GM23338 (cell line): ENCODE results near the gene TRIM67. TPM values are rescaled to one million over a fixed set of nuclear protein-coding genes. Genes with fewer than 3 reads are reported as not detected.
A peak's percentile ranks its signal among the peaks of the same experiment; 100 is the strongest.

Source experiments
- ATAC-seq: fragments of 200-7000 bp; cut with Tn5 transposase; 3 replicates; pipeline ENCODE4 v1.9.1; 2020
- DNase-seq: peaks from one replicate; pipeline ENCODE4 v3.0.0-alpha.2; 2015; ENCODE audit warnings: low spot score
- H2AFZ ChIP-seq: fragments of 200-600 bp; sonication (generic); 2 replicates; pipeline ENCODE4 v1.8.0; 2016; ENCODE audit warnings: antibody characterized with exemption, mild to moderate bottlenecking, moderate library complexity
- H3F3A ChIP-seq: fragments of 200-600 bp; sonication (generic); replicated peaks from 2 replicates; pipeline ENCODE4 v1.8.0; 2017; ENCODE audit warnings: antibody characterized with exemption, mixed run types, low read depth
- H3K27ac ChIP-seq: fragments of 200-600 bp; sonication (generic); 2 replicates; pipeline ENCODE4 v1.6.1; 2016; ENCODE audit warnings: low read depth
- H3K27me3 ChIP-seq: fragments of 200-600 bp; sonication (generic); 2 replicates; pipeline ENCODE4 v1.8.0; 2016; ENCODE audit warnings: mild to moderate bottlenecking, mixed run types, moderate library complexity; ENCODE audit not compliant: insufficient read depth
- H3K36me3 ChIP-seq: fragments of 200-600 bp; sonication (generic); 2 replicates; pipeline ENCODE4 v1.8.0; 2016; ENCODE audit warnings: mild to moderate bottlenecking; ENCODE audit not compliant: insufficient read depth
- H3K4me1 ChIP-seq: fragments of 200-600 bp; sonication (generic); 2 replicates; pipeline ENCODE4 v1.8.0; 2016; ENCODE audit warnings: mild to moderate bottlenecking, moderate library complexity; ENCODE audit not compliant: insufficient read depth
- H3K4me2 ChIP-seq: fragments of 200-600 bp; sonication (generic); 2 replicates; pipeline ENCODE4 v1.7.1; 2017; ENCODE audit warnings: mixed run types
- H3K4me3 ChIP-seq: fragments of 200-600 bp; sonication (generic); 2 replicates; pipeline ENCODE4 v1.6.1; 2016; ENCODE audit warnings: mixed run types
- H3K79me2 ChIP-seq: fragments of 200-600 bp; sonication (generic); replicated peaks from 2 replicates; pipeline ENCODE4 v1.8.0; 2017; ENCODE audit warnings: mild to moderate bottlenecking; ENCODE audit not compliant: insufficient read depth
- H3K9me2 ChIP-seq: fragments of 200-600 bp; sonication (generic); 2 replicates; pipeline ENCODE4 v1.8.0; 2017; ENCODE audit not compliant: insufficient read depth
- H4K20me1 ChIP-seq: fragments of 200-600 bp; sonication (generic); replicated peaks from 2 replicates; pipeline ENCODE4 v1.8.0; 2017; ENCODE audit warnings: mild to moderate bottlenecking; ENCODE audit not compliant: insufficient read depth
- H3K27ac Mint-ChIP-seq: 2 replicates; pipeline ENCODE4 v1.8.0; 2020; ENCODE audit warnings: inconsistent platforms, mild to moderate bottlenecking, moderate library complexity, mixed read lengths
- H3K27me3 Mint-ChIP-seq: 3 replicates; pipeline ENCODE4 v1.8.0; 2022; ENCODE audit warnings: low read depth, mild to moderate bottlenecking, moderate library complexity, mixed read lengths, inconsistent platforms; ENCODE audit not compliant: insufficient read depth, poor library complexity
- H3K36me3 Mint-ChIP-seq: 3 replicates; pipeline ENCODE4 v1.8.0; 2021; ENCODE audit warnings: low read depth, mild to moderate bottlenecking, inconsistent platforms, moderate library complexity, mixed read lengths
- H3K4me1 Mint-ChIP-seq: 3 replicates; pipeline ENCODE4 v1.8.0; 2020; ENCODE audit warnings: mild to moderate bottlenecking, inconsistent platforms, mixed read lengths
- H3K4me3 Mint-ChIP-seq: 3 replicates; pipeline ENCODE4 v1.8.0; 2021; ENCODE audit warnings: moderate library complexity, mild to moderate bottlenecking, inconsistent platforms, mixed read lengths
- H3K9me3 Mint-ChIP-seq: 3 replicates; pipeline ENCODE4 v1.8.0; 2020; ENCODE audit warnings: moderate library complexity, mild to moderate bottlenecking, inconsistent platforms, mixed read lengths
- EZH2 ChIP-seq: fragments of 200-600 bp; sonication (generic); IDR thresholded peaks from one replicate; pipeline ENCODE4 v1.8.0; 2017; ENCODE audit warnings: antibody characterized with exemption, mild to moderate bottlenecking, low read depth; ENCODE audit not compliant: unreplicated experiment
- STAT1 ChIP-seq: IDR thresholded peaks from one replicate; pipeline ENCODE4 v1.6.1; 2016; ENCODE audit warnings: antibody characterized with exemption; ENCODE audit not compliant: unreplicated experiment
- ZNF331 ChIP-seq: fragments of 250-450 bp; sonication (Bioruptor Pico); IDR thresholded peaks from 2 replicates; pipeline ENCODE4 v1.5.0; 2020; ENCODE audit warnings: low read depth, mild to moderate bottlenecking, moderate library complexity
- polyA plus RNA-seq: library from polyadenylated mRNA; unstranded; fragments of >200 nt; fragmentation: Nextera tagmentation; extraction: Ambion mirVana; gene quantifications from 2 replicates; pipeline ENCODE4 v1.2.1, GENCODE V29; 2016
- total RNA-seq: library from RNA; depleted of rRNA; stranded (reverse); fragments of >200 nt; shearing (Covaris generic); gene quantifications from 2 replicates; pipeline ENCODE4 v1.2.3, GENCODE V29; 2014
- TF ChIP-seq, protein P1 (sequence below): IDR thresholded peaks from 2 replicates; pipeline ENCODE4 v1.6.1; 2016; ENCODE audit warnings: antibody characterized with exemption
- TF ChIP-seq, protein P2 (sequence below): IDR thresholded peaks from one replicate; pipeline ENCODE4 v1.6.1; 2018; ENCODE audit warnings: antibody characterized with exemption; ENCODE audit not compliant: unreplicated experiment
- TF ChIP-seq, protein P3 (sequence below): fragments of 250-450 bp; sonication (Bioruptor Pico); IDR thresholded peaks from 2 replicates; pipeline ENCODE4 v1.5.0; 2020; ENCODE audit warnings: mild to moderate bottlenecking, moderate library complexity

Gene TRIM67
- total and polyA plus RNA-seq, 2 experiments from 2014 or later = 0.03 TPM; not detected in 1

DNA sequence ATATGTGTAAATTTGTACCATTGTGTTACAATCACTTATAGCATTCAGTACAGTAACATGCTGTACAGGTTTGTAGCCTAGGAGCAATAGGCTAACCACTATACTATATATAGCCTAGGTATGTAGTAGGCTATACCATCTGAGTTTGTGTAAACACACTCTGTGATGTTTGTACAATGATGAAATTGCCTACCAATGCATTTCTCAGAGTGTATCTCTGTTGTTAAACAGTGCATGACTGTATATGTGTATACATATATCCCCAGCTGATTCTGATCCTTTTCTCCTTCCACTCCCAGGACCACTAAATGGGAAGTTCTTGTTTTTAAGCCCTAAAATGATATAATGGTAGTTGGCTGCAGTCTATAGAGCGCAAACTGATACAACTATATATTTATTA lies 86.9 kb downstream of the TRIM67 start (continued):
- TF ChIP-seq EZH2 (no peak), ZNF331 (CRISPR knock-in tag) (no peak), STAT1 (no peak)
- TF ChIP-seq, protein P1, sequence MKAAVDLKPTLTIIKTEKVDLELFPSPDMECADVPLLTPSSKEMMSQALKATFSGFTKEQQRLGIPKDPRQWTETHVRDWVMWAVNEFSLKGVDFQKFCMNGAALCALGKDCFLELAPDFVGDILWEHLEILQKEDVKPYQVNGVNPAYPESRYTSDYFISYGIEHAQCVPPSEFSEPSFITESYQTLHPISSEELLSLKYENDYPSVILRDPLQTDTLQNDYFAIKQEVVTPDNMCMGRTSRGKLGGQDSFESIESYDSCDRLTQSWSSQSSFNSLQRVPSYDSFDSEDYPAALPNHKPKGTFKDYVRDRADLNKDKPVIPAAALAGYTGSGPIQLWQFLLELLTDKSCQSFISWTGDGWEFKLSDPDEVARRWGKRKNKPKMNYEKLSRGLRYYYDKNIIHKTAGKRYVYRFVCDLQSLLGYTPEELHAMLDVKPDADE = no peak
- TF ChIP-seq, protein P2, sequence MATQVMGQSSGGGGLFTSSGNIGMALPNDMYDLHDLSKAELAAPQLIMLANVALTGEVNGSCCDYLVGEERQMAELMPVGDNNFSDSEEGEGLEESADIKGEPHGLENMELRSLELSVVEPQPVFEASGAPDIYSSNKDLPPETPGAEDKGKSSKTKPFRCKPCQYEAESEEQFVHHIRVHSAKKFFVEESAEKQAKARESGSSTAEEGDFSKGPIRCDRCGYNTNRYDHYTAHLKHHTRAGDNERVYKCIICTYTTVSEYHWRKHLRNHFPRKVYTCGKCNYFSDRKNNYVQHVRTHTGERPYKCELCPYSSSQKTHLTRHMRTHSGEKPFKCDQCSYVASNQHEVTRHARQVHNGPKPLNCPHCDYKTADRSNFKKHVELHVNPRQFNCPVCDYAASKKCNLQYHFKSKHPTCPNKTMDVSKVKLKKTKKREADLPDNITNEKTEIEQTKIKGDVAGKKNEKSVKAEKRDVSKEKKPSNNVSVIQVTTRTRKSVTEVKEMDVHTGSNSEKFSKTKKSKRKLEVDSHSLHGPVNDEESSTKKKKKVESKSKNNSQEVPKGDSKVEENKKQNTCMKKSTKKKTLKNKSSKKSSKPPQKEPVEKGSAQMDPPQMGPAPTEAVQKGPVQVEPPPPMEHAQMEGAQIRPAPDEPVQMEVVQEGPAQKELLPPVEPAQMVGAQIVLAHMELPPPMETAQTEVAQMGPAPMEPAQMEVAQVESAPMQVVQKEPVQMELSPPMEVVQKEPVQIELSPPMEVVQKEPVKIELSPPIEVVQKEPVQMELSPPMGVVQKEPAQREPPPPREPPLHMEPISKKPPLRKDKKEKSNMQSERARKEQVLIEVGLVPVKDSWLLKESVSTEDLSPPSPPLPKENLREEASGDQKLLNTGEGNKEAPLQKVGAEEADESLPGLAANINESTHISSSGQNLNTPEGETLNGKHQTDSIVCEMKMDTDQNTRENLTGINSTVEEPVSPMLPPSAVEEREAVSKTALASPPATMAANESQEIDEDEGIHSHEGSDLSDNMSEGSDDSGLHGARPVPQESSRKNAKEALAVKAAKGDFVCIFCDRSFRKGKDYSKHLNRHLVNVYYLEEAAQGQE = no peak

DNA sequence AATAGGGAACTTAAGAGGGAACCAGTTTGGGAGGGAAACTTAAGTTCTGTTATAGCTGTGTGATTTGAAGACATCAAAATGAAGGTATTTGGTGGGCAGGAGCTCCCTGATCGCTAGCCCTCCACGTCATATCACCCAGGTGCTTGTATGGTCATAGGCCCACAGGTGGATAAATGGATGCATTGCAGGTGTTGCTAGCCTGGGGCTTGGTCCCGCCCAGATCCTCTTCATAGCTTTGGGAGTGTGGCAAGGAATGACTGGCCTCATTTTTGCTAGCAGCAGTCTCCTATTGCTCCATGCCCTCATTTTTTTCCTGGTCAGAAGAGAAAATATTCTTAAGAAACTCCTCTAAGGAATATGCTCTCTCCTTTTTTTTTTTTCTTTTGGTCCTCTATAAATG lies 90.5 kb downstream of the TRIM67 start:
- TF ChIP-seq, protein P3, sequence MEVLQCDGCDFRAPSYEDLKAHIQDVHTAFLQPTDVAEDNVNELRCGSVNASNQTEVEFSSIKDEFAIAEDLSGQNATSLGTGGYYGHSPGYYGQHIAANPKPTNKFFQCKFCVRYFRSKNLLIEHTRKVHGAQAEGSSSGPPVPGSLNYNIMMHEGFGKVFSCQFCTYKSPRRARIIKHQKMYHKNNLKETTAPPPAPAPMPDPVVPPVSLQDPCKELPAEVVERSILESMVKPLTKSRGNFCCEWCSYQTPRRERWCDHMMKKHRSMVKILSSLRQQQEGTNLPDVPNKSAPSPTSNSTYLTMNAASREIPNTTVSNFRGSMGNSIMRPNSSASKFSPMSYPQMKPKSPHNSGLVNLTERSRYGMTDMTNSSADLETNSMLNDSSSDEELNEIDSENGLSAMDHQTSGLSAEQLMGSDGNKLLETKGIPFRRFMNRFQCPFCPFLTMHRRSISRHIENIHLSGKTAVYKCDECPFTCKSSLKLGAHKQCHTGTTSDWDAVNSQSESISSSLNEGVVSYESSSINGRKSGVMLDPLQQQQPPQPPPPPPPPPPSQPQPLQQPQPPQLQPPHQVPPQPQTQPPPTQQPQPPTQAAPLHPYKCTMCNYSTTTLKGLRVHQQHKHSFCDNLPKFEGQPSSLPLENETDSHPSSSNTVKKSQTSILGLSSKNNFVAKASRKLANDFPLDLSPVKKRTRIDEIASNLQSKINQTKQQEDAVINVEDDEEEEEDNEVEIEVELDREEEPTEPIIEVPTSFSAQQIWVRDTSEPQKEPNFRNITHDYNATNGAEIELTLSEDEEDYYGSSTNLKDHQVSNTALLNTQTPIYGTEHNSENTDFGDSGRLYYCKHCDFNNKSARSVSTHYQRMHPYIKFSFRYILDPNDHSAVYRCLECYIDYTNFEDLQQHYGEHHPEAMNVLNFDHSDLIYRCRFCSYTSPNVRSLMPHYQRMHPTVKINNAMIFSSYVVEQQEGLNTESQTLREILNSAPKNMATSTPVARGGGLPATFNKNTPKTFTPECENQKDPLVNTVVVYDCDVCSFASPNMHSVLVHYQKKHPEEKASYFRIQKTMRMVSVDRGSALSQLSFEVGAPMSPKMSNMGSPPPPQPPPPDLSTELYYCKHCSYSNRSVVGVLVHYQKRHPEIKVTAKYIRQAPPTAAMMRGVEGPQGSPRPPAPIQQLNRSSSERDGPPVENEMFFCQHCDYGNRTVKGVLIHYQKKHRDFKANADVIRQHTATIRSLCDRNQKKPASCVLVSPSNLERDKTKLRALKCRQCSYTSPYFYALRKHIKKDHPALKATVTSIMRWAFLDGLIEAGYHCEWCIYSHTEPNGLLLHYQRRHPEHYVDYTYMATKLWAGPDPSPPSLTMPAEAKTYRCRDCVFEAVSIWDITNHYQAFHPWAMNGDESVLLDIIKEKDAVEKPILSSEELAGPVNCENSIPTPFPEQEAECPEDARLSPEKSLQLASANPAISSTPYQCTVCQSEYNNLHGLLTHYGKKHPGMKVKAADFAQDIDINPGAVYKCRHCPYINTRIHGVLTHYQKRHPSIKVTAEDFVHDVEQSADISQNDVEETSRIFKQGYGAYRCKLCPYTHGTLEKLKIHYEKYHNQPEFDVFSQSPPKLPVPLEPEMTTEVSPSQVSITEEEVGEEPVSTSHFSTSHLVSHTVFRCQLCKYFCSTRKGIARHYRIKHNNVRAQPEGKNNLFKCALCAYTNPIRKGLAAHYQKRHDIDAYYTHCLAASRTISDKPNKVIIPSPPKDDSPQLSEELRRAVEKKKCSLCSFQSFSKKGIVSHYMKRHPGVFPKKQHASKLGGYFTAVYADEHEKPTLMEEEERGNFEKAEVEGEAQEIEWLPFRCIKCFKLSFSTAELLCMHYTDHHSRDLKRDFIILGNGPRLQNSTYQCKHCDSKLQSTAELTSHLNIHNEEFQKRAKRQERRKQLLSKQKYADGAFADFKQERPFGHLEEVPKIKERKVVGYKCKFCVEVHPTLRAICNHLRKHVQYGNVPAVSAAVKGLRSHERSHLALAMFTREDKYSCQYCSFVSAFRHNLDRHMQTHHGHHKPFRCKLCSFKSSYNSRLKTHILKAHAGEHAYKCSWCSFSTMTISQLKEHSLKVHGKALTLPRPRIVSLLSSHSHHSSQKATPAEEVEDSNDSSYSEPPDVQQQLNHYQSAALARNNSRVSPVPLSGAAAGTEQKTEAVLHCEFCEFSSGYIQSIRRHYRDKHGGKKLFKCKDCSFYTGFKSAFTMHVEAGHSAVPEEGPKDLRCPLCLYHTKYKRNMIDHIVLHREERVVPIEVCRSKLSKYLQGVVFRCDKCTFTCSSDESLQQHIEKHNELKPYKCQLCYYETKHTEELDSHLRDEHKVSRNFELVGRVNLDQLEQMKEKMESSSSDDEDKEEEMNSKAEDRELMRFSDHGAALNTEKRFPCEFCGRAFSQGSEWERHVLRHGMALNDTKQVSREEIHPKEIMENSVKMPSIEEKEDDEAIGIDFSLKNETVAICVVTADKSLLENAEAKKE (CRISPR knock-in tag) = no peak
- TF ChIP-seq STAT1 = no peak
- ATAC-seq = peak; percentile 76
- peak; percentile 21 for DNase-seq

More for the DNA sequence above, 90.5 kb downstream of the TRIM67 start:
- H3K4me1 ChIP-seq = no peaks in the 10 kb centered on the region
- H3K27ac Mint-ChIP-seq = no peak overlapping the region
- no peak overlapping the region for H3K27ac ChIP-seq
- no peaks in the 10 kb centered on the region for H3K9me2 ChIP-seq
- no peak overlapping the region for H3K4me3 ChIP-seq
- no peak overlapping the region for H2AFZ ChIP-seq
- H4K20me1 ChIP-seq = peaks cover 10% of the 10 kb centered on the region
- H3K36me3 Mint-ChIP-seq = peaks cover 9% of the 10 kb centered on the region
- no peak overlapping the region for H3K4me2 ChIP-seq
- H3K27me3 ChIP-seq = no peaks in the 10 kb centered on the region
- peaks cover 22% of the 10 kb centered on the region for H3K79me2 ChIP-seq
- peaks cover 1% of the 10 kb centered on the region for H3K27me3 Mint-ChIP-seq
- no peaks in the 10 kb centered on the region for H3F3A ChIP-seq
- no peaks in the 10 kb centered on the region for H3K4me1 Mint-ChIP-seq
- peaks cover 4% of the 10 kb centered on the region; the same call in 1 of the 2 replicates for H3K36me3 ChIP-seq
- H3K9me3 Mint-ChIP-seq = no peaks in the 10 kb centered on the region
- no peak overlapping the region for H3K4me3 Mint-ChIP-seq
